Gastroesophageal sphincter (tissue), 3 donors: ENCODE data around the gene CPVL.

ENCODE experiments used
- CTCF ChIP-seq, 4 experiments: fragments of 200-600 bp in 2 of 4; fragments of 450-650 bp in 2 of 4; sonication (generic) in 1 of 4; IDR thresholded peaks; one replicate each; pipeline ENCODE4 v1.5.1; 2017 to 2019; ENCODE audit warnings: antibody characterized with exemption in 4 of 4, mild to moderate bottlenecking in 2 of 4, moderate library complexity in 2 of 4
- POLR2A ChIP-seq, 2 donors: fragments of 450-650 bp; IDR thresholded peaks; one replicate each; pipeline ENCODE4 v1.6.1; 2017; ENCODE audit warnings: antibody characterized with exemption in 2 of 2, mild to moderate bottlenecking in 2 of 2, moderate library complexity in 1 of 2

DNA sequence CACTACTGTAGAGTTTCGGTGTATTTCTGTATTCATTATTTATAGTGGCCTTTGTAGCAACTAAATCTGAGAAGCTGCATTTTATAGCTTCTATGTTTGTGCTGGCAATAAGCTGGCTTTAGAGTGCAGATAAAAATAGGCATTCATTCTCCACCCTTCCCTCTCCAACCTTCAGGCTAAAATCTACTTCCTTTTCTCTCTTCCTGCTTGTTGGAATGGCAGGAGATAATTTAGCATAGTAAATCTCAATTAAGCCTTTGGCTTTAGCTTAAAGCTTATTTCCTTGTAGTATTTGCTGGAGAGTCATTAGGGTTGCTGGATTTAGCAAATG is 58.5 kb downstream of the CPVL start:
- TF ChIP-seq CTCF (IDR thresholded peaks at IDR 0.05), result no peak
- no peak for TF ChIP-seq POLR2A (IDR thresholded peaks at IDR 0.05)
